Measurements from ENCODE around the gene SERPINA10.

GRCh38 chr14:94298130-94298529 is 5.1 kb upstream of the SERPINA10 start:
- TF ChIP-seq POLR2AphosphoS5 (IDR thresholded peaks at IDR 0.05) = no peak
- no peak for TF ChIP-seq POLR2A (IDR thresholded peaks at IDR 0.05)
- TF ChIP-seq, protein P1, sequence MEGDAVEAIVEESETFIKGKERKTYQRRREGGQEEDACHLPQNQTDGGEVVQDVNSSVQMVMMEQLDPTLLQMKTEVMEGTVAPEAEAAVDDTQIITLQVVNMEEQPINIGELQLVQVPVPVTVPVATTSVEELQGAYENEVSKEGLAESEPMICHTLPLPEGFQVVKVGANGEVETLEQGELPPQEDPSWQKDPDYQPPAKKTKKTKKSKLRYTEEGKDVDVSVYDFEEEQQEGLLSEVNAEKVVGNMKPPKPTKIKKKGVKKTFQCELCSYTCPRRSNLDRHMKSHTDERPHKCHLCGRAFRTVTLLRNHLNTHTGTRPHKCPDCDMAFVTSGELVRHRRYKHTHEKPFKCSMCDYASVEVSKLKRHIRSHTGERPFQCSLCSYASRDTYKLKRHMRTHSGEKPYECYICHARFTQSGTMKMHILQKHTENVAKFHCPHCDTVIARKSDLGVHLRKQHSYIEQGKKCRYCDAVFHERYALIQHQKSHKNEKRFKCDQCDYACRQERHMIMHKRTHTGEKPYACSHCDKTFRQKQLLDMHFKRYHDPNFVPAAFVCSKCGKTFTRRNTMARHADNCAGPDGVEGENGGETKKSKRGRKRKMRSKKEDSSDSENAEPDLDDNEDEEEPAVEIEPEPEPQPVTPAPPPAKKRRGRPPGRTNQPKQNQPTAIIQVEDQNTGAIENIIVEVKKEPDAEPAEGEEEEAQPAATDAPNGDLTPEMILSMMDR (IDR thresholded peaks at IDR 0.05) = no peak
- TF ChIP-seq EP300 (IDR thresholded peaks at IDR 0.05) = no peak
